GM19438 (cell line): ENCODE results near the gene RTL1.

ENCODE experiments used
- ATAC-seq: cut with Tn5 transposase; IDR thresholded peaks from one replicate; pipeline ENCODE4 v1.9.1; 2021; ENCODE audit warnings: low read depth; ENCODE audit not compliant: unreplicated experiment

RTL1 gene

DNA sequence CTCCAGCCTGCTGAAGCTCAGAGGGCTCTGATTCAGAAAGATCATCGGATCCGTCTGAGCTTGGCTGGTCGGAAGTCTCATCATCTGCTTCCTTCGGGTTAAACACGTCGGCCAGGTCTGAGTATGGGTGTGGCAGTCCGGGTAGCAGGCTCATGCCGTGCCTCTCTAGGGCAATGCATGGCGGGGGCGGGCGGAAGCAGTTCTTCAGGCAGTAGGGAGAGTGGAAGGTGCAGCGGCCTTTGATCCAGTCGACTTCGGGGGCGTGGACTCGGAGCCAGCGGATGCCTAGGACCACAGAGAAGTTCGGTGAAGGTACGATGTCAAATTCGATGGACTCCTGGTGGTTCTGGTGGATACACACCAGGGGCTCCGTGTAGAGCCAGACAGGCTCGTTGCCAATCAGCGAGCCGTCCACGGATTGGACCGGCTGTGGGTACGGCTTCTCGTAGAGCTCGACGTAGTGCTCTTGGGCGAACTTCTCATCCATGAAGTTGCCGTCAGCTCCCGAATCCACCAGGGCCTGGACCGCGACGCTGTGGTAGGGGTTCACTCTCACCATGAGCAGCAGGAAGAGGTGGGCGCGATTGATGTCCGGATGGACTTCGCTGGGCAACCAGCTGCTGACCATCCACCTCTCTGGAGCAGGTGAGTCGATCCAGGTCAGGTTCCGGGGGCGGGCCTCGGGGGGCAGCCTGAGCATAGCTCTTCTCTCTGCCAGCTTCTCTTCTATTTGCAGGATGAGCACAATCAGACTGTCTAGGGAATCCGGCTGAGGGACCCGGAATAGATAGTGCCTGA lies 20.3 kb downstream of the RTL1 start:
- no peak for ATAC-seq

DNA sequence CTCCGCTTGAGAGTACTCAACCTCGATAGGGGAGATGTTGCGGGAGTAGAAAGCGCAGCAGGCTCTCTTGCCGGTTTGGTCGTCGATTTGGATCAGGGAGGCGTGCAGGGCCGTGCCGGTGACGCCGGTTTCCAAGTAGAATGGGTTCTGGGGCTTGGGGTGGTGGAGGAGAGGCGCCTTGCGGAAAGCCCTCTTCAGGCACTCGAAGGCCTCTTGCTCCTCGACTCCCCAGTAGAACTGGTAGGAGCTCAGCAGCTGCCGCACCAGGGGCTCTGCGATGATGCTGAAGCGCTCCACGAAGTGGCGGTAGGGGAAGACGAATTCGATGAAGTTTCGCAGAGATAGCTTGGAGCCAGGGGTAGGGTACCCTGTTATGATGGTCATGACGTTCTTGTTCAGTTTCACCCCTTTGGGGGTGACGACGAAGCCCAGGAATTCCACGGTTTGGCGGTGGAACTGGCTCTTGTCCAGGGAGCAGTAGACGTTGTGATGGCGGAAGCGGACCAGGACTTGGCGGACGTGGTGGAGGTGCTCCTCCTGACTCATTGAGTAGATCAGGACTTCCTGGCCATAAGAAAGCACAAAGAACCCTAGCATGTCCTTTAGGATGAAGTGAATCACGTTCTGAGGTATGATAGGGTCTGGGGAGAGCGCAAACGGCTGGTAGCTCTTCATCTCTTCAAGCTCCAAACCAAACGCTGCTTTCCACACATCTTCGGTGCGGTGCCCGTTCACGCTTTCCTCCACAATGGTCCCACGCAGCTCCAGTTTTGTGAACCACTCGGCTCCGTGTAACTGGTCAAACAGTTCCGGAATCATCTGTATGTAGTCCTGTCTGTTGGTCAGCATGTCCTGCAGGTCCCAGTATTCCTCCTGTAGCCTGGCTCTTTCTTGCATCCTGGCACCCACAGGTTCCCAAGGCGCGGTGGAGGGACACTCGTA lies 21.2 kb downstream of the RTL1 start:
- ATAC-seq, result no peak

DNA sequence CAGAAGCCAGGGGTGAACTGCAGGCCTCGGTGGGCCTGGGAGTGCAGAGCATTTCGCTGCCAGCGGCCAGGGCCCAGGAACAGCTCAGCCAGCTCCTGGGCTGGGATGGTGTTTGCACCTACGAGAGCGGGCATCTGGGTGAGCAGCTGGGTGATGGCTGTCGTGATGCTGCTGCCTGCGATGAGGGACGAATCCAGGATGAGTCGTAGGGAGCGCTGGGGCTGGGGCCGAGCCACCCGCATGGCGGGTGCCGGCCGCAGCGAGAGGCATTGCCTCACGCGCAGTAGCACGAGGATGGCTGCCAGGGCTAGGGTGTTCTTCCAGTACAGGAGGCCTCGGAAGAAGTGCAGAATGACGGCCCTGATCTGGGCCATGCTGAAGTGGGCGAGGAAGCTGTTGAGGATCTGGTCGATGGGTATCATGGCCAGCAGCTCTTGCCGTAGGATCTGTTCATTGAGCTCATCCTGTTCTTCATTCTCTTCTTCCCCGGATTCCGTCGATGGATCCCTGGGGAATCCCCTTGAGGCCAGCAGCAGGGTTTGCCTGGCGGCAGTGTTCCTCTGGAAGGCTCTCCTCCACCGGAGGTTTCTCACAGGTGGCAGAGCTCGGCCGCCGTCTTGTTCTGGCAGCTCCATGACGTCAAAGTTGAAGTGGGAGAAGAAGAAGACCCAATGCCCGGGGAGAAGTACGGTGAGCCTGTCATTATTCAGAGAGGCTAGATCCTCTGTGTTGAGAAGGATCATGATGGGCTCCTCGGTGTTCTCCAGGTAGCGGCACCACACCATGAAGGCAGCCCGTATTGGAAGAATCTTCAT lies 22.1 kb downstream of the RTL1 start:
- ATAC-seq, result no peak

DNA sequence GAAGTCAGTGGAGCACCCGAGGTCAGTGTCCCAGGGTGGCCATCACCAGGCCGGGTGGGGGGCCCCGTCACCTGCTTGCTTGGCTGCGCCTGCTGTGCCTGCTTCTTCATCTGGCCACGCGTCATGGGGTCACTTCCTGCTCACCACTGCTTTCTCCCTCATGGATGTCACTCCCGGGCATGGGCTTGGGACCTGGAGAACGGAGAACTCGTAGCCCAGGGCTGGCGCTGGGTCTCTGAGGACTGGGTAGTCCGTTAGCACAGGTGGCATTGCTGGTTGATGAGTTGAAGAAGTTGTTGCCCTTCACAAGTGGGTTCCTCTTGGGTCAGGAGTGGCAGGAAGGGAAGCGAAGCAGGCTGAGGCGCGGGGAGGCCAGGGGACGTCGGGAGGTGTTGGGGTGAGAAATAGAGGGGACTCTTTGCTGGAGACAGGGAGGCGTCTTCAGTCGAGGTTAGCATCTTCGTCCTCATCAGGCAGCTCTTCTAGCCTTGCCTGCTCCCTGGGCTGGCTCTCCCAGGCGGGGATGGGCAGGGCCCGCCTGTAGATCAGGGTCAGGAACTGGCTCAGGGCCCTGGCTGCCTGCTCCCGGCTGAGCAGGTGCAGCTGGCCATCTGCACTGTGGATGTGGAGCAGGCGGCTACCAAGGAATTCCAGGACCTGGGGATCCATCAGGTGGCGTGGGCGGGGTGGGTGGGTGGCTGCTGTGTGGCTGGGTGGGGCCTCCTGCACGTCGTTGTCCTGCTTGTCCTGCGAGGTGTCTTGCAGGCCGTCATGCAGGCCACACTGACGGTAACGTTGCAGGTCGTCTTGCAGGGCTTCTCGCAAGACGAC lies 23.0 kb downstream of the RTL1 start:
- no peak for ATAC-seq

DNA sequence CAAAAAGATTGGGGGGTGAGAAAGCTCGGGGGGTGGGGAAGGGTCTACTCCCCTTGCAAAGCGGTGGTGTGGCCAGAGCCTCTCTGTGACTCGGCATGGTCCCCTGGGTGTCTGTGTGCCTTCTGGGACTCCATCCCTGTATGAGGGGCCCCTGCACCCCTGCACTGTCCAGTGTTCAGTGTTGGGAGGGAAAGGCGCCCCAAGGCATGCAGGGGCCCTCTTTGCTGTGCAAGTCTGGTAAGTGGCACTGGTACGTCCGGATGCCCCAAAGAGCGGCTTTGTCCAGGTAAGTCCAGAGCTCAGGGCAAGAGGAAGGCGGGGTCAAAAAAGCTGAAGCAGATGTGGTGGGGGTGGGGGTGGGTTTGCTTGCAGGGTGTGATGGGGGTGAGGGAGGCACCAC lies 23.7 kb downstream of the RTL1 start:
- ATAC-seq, result no peak

DNA sequence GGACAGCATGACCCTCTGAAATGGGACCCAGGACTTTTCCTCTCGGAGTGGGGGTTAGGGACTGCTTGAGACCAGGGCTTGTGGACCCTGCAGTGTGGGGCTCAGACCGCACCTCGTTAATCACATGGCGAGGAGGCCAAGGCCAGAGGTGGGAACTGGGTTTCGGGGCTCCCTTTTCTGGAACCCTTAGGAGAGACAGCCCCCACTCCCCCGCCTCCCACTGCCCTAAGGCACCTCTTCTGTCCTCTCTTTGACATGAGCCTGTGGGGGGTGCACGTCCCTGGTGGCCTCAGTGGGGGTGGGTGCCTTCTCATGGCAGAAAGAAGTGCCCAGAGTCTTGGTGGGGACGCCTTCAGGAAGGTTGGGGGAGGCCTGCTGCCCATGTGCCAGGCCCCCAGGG lies 24.3 kb downstream of the RTL1 start:
- ATAC-seq, result no peak

DNA sequence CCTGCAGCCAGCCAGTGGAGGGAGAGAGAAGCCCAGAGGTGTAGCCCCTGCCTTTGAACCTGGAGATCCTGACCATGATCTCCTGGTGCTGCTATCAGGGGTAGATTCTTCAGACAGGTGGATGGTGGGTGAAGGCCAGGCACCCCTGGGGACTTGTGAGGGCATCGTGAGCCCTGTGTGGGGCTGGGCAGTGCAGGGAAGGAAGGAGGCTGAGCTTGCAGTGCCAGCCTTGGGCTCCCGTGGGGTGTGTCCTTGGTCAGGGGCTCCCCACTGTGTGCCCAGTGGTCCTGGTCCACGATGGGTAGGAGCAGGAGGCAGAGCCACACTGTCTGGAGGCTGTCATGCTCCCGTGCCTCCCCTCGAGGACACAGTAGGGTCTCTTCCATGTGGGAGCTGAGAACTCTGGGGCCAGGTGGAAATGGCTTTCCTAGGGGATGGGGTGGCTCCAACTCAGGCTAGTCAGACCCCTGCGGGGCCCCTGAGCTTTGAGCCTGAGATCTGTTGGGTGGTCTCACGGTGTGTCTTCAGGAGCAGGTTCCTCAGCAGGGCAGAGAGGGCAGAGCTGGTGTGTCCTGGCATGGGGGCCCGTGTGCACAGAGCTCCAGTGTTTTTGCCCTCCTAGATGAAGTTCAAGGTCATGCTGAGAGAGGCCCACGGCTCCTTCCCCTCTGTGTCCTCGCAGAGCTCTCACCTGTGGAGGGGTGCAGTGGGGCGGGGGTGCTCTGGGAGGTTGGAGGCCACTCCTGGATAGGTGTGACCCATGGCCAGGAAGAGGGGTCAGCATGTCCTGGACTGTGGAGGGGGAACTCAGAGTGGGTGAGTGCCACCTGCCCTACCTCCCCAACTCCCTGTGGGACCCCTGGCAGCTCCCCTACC lies 25.0 kb downstream of the RTL1 start:
- ATAC-seq, result no peak

DNA sequence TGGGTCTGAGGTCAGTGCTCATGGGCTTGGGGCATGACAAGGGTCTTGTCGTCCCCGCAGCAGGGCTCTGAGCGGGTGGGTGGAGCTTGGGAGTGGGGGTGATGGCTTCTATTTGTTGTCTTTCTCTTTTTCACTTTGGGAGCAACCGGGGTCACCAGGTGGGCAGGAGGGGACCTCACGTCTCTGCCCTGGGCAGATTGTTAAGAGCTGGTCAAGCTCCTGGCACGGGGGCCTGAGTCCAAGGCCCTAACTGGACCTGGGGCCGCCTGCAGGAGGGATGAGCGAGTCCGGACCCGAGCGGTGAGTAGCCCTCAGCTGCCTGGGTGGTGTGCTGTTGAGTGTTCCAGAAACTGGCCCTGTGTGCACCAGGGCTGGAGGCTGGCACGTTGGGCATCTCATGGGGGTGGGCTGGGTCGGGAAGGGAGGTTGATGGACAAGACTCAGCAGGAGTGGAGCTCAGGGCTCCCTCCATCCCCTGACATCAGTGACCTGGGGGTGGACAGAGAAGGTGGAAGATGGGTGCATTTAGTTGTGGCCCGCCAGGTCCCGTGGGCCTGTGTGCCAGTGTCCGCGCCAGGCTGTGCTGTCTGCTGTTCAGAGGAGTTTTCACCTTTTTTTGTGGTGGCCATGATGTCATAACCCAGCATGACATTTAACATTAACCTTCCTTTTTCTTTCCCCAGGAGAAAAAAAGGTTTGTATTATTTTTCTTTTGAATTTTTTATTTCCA lies 27.5 kb downstream of the RTL1 start:
- ATAC-seq, result no peak

DNA sequence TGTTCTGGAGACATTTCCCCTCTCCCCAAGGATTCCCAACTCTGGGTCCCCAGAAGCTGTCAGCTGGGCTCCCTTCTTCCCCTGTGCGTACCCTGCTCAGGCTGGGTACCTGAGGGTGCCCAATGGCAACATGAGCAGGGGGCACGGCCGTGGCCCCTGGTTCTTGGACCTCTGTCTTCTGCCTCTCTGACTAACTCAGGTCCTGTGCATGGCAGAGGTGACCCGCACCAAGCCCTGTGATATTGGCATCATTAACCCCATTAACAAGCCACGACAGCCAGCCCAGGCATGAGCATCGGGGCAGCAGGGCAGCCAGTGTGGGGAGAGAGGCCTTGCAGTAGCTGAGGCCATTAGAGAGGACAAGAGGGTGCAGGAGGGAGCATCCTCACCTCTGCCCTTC lies 28.4 kb downstream of the RTL1 start:
- no peak for ATAC-seq

DNA sequence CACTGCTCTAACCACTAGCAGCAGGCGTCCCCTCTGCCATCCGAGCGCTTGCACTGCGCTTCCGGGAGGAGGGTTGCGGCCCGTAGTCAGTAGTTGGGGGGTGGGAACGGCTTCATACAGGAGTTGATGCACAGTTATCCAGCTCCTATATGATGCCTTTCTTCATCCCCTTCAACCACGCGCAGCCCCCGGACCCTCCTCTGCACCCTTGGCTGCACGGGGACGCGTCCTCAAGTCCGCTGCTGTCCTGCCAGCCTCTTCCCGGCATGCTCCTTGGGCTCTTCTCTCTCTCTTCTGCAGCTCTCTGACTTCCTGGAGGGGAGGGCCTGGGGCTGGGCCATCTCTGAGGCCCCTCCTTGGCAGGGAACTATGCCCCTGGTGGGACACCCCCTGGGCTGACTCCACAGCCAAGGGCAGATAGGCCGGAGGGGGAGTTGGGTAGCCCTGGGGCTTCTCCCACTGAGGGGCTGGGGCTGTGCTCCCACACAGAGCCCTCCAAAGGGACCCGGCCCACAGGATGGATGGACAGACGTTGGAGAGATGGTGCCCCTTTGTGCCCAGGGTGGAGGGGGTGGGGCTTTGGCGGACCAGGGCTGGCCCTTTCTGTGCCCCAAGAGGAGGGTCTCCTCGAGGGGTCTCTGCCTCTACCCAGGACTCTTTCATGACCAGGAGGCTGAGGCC lies 29.0 kb downstream of the RTL1 start:
- no peak for ATAC-seq

DNA sequence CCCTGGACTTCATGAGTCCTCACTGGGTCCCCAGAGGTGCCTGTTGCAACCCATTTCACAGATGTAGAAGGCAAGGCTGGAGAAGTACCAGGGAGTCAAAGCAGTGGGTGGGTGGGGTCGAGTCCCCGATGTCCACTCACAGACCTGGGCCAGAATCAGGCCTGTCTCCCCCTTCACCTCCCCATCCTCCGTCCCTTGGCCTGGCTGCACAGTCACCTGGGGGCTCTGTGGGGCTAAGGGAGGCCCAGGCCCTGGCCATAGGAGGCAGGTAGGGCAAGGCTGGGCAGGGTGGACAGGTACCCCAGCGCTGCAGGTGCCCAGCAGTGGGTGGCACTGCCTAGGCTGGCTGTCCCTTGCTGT lies 29.5 kb downstream of the RTL1 start:
- ATAC-seq, result no peak

DNA sequence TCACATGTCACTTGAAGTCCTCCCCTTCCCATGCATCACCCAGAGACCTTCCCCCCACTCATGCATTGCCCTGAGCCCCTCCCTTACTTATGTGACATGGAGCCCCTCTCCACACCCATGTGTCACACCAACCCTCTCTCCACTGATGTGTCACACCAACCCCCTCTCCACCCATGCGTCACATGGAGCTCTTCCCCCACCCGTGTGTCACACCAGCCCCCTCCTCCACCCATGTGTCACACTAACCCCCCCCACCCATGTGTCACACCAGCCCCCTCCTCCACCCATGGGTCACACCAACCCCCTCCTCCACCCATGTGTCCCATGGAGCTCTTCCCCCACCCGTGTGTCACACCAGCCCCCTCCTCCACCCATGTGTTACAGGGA lies 30.4 kb downstream of the RTL1 start:
- ATAC-seq, result no peak

DNA sequence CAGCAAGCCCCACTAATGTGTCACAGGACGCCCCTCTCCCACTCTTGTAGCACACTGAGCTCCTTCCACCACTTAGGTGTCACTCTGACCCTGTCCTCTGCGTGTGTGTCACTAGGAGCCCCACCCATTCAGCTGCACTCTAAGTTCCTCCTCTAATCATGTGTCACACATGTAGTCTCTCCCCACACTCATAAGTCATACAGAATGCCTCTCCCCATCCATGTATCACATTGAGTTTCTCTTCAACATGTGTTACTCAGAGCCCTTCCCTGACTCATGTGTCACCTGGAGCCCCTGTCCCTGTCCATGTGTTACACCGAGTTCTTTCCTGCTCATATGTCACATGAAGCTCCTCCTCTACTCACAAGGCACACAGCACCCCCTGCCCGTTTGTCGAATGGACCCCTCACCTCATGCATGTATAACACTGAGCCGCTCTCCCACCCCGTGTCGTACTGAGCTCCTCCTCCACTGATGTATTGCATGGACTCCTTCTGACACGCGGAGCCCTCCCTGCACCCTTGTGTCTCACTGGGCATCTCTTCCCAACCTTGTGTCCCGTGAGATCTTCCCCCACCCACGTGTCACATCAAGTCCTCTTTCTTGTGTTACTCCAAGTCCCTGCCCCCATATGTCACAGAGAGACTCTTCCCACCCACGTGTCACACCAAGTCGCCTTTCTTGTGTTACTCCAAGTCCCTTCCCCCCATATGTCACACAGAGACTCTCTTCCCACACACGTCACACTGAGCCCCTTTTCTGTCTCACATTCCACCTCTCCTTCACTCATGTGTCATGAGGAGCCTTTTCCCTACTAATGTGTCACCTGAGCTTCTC lies 31.0 kb downstream of the RTL1 start:
- no peak for ATAC-seq

DNA sequence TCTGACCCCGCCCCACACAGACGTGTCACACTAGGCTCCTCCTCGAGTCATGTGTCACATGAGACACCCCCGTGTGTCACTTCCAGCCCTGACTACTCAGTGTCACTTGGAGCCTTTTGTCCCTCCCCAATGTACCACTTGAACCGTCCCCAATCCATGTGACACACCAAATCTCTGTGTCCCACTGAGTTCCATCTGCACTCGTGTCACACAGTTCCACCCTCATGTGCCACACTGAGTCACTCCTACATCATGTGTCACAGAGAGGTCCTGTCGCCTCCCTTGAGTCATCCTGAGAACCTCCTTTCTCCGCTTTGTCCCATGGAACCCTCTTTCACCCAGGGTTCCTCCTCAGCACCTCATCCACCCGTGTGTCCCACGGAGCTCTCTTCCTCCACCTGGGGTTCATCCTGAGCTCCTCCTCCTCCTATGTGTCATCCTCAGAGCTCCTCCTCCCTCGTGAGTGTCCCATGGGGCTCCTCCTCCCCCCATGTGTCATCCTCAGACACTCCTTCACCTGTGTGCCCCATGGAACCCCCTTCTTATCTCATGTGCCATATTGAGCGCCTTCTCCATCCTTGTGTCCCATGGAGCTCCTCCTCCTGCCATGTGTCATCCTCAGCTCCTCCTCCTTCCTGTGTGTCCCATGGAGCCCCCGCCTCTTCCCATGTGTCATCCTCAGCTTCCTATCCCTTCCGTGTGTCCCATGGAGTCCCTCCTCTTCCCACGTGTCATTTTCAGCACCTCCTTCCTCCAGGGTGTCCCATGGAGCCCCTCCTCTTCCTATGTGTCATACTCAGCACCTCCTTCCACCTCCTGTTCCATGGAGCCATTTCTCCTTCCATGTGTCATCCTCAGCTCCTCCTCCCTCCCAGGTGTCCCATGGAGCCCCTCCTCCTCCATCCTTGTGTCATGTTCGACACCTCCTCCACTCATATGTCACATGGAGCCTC lies 32.0 kb downstream of the RTL1 start:
- ATAC-seq, result no peak

DNA sequence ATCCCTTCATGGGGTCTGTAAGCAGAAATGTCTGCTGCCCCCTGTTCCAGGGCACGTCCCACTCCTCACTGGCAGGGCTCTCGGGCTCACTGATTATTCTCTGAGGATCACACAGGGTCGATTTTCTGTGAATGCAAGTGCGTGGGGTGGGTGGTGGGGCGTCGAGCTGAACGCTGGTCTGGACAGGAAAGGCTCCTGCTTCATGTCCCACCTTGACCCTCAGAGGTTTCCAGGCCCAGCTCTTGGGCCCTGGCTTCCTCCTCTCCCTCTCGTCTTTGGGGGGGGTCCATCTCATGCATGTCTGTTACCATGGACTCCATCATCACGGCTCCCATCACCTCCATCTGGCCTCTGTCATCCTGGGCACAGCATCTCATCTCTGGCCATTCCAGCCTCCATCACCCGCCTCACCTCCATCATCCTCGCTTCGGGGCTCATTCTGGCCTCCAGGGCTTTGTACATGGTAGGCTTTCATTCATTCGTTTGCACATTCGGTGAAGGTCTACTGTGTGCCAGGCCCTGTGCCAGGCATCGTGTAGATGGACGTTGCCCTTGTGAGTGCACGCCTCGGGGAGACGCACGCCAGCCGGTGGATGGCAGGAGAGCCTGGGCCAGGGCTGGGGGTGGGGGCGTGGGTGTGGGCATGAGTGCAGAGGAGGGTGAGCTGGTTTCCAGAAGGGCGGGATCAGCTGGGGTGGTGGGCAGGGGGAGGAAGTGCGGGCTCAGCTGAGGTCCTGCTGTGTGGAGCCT lies 34.7 kb downstream of the RTL1 start:
- no peak for ATAC-seq
